ENCODE results near the gene FBXW11. TPM values are rescaled to one million over a fixed set of nuclear protein-coding genes. Genes with fewer than 3 reads are reported as not detected.

The FBXW11 gene
- total and polyA plus RNA-seq, 7 experiments from 2014 or later: 15.0 to 40.7 (median 30.0) TPM

GRCh38 chr5:172045315-172045632 is 38.8 kb upstream of the FBXW11 start:
- Mint-ChIP-seq H3K36me3 (peaks cover 6 to 41% (median 20%) of the 10 kb centered on the region in 5 donors), H3K9me3 (peaks cover 0 to 3% (median 0%) of the 10 kb centered on the region in 11 donors), H3K4me1 (peaks cover 6 to 17% (median 10%) of the 10 kb centered on the region in 7 donors), H3K27me3 (no peaks in the 10 kb centered on the region), H3K27ac (peak overlapping the region in 6 of 9 donors; percentile 36 to 90 (median 66)), H3K4me3 (no peak overlapping the region)
- no peaks in the 10 kb centered on the region for H3K27me3 ChIP-seq (ENCODE audit: control insufficient read depth in 2 of 2, insufficient read depth in 2 of 2, low read length in 2 of 2)
- no peaks in the 10 kb centered on the region for H3K9me3 ChIP-seq (ENCODE audit: control insufficient read depth in 2 of 3, low read length in 3 of 3)
- no peak overlapping the region for H3K27ac ChIP-seq (ENCODE audit: low read depth, low read length)
- H3K4me3 ChIP-seq (ENCODE audit: low read length): no peak overlapping the region
- ChIA-PET CTCF (no interaction called here), POLR2A (interaction anchor here (1.4 kb wide), 1 partner anchor 19 kb away, joined by 3 read pairs; no protein-coding TSS in a partner anchor)
- H3K36me3 ChIP-seq (ENCODE audit: control insufficient read depth in 2 of 3, insufficient read depth in 3 of 3, low read length in 3 of 3): peaks cover 20 to 65% (median 35%) of the 10 kb centered on the region in 3 experiments
- intact Hi-C loops (cut with micrococcal nuclease): no loop called here
- no peaks in the 10 kb centered on the region for H3K4me1 ChIP-seq (ENCODE audit: control insufficient read depth in 2 of 2, insufficient read depth in 2 of 2, low read length in 2 of 2)
- DNase-seq (no peak), ATAC-seq (no peak)

- H3K4me3 ChIP-seq (ENCODE audit: low read length): no peak overlapping the region
- H3K36me3 Mint-ChIP-seq: peaks cover 6 to 39% (median 20%) of the 10 kb centered on the region in 5 donors
These were observed 38.3 kb upstream of the FBXW11 start for GRCh38 chr5:172044631-172045314.

GRCh38 chr5:172043865-172044264 is 37.4 kb upstream of the FBXW11 start:
- no peak overlapping the region for H3K4me3 Mint-ChIP-seq
- ChIA-PET CTCF (no interaction called here), POLR2A (no interaction called here)
- intact Hi-C loops (cut with micrococcal nuclease): loop anchor here in 1 of 2 donors (5.0 kb wide), 1 partner anchor 37 kb away; the partner anchor contains the start of gene FBXW11
- H3K27me3 Mint-ChIP-seq: no peaks in the 10 kb centered on the region
- peaks cover 0 to 20% (median 13%) of the 10 kb centered on the region in 7 donors for H3K4me1 Mint-ChIP-seq
- H3K36me3 Mint-ChIP-seq: peaks cover under 1 to 33% (median 14%) of the 10 kb centered on the region in 5 donors
- peak overlapping the region in 2 of 9 donors; percentile 5 to 24 for H3K27ac Mint-ChIP-seq
- H3K27ac ChIP-seq (ENCODE audit: low read depth, low read length): no peak overlapping the region
- DNase-seq (no peak), ATAC-seq (no peak)
- peaks cover 0 to 7% (median 0%) of the 10 kb centered on the region in 11 donors for H3K9me3 Mint-ChIP-seq
- H3K36me3 ChIP-seq (ENCODE audit: control insufficient read depth in 2 of 3, insufficient read depth in 3 of 3, low read length in 3 of 3): peaks cover 8 to 51% (median 23%) of the 10 kb centered on the region in 3 experiments
- H3K4me3 ChIP-seq (ENCODE audit: low read length): no peak overlapping the region
- H3K27me3 ChIP-seq (ENCODE audit: control insufficient read depth in 2 of 2, insufficient read depth in 2 of 2, low read length in 2 of 2): no peaks in the 10 kb centered on the region
- no peaks in the 10 kb centered on the region for H3K4me1 ChIP-seq (ENCODE audit: control insufficient read depth in 2 of 2, insufficient read depth in 2 of 2, low read length in 2 of 2)
- H3K9me3 ChIP-seq (ENCODE audit: control insufficient read depth in 2 of 3, low read length in 3 of 3): no peaks in the 10 kb centered on the region

More at GRCh38 chr5:172044631-172045314, 38.3 kb upstream of the FBXW11 start:
- peaks cover 15 to 60% (median 30%) of the 10 kb centered on the region in 3 experiments for H3K36me3 ChIP-seq (ENCODE audit: control insufficient read depth in 2 of 3, insufficient read depth in 3 of 3, low read length in 3 of 3)
- H3K27me3 Mint-ChIP-seq: no peaks in the 10 kb centered on the region
- no peak overlapping the region for H3K4me3 Mint-ChIP-seq
- peaks cover 0 to 7% (median 0%) of the 10 kb centered on the region in 11 donors for H3K9me3 Mint-ChIP-seq
- intact Hi-C loops (cut with micrococcal nuclease): loop anchor here in 1 of 2 donors (5.0 kb wide), 1 partner anchor 37 kb away; the partner anchor contains the start of gene FBXW11
- POLR2A ChIA-PET: interaction anchor here (1.4 kb wide), 1 partner anchor 20 kb away, joined by 3 read pairs; no protein-coding TSS in a partner anchor
- DNase-seq: no peak
- no peaks in the 10 kb centered on the region for H3K9me3 ChIP-seq (ENCODE audit: control insufficient read depth in 2 of 3, low read length in 3 of 3)
- peak overlapping the region in 7 of 9 donors; percentile 36 to 90 (median 55) for H3K27ac Mint-ChIP-seq
- no peak for ATAC-seq
- CTCF ChIA-PET: interaction anchor here (0.6 kb wide), 1 partner anchor 133 kb away, joined by 3 read pairs; no protein-coding TSS in a partner anchor
- H3K27me3 ChIP-seq (ENCODE audit: control insufficient read depth in 2 of 2, insufficient read depth in 2 of 2, low read length in 2 of 2): no peaks in the 10 kb centered on the region
- peaks cover 7 to 22% (median 15%) of the 10 kb centered on the region in 7 donors for H3K4me1 Mint-ChIP-seq
- H3K4me1 ChIP-seq (ENCODE audit: control insufficient read depth in 2 of 2, insufficient read depth in 2 of 2, low read length in 2 of 2): no peaks in the 10 kb centered on the region
- H3K27ac ChIP-seq (ENCODE audit: low read depth, low read length): no peak overlapping the region

GRCh38 chr5:172042183-172042582 is 35.7 kb upstream of the FBXW11 start:
- DNase-seq (no peak), ATAC-seq (no peak)
- Histone ChIP-seq H3K4me3 (ENCODE audit: low read length) (no peak overlapping the region), H3K4me1 (ENCODE audit: control insufficient read depth in 2 of 2, insufficient read depth in 2 of 2, low read length in 2 of 2) (no peaks in the 10 kb centered on the region), H3K27me3 (ENCODE audit: control insufficient read depth in 2 of 2, insufficient read depth in 2 of 2, low read length in 2 of 2) (no peaks in the 10 kb centered on the region), H3K9me3 (ENCODE audit: control insufficient read depth in 2 of 3, low read length in 3 of 3) (no peaks in the 10 kb centered on the region), H3K36me3 (ENCODE audit: control insufficient read depth in 2 of 3, insufficient read depth in 3 of 3, low read length in 3 of 3) (peaks cover 7 to 34% (median 15%) of the 10 kb centered on the region in 3 experiments), H3K27ac (ENCODE audit: low read depth, low read length) (no peak overlapping the region)
- Mint-ChIP-seq H3K27me3 (no peaks in the 10 kb centered on the region), H3K36me3 (peaks cover 0 to 34% (median 17%) of the 10 kb centered on the region in 5 donors), H3K4me1 (peaks cover 0 to 13% (median 9%) of the 10 kb centered on the region in 7 donors), H3K4me3 (no peak overlapping the region), H3K27ac (peak overlapping the region in 7 of 9 donors; percentile 1 to 84 (median 58)), H3K9me3 (peaks cover 0 to 10% (median 0%) of the 10 kb centered on the region in 11 donors)
- ChIA-PET POLR2A (interaction anchor here (0.7 kb wide), 2 partner anchors 9 to 36 kb away, joined by 3 read pairs; partner anchors contain the start of gene FBXW11), CTCF (interaction anchor here (0.6 to 1.2 kb wide), 4 partner anchors 11 to 1384 kb away, joined by 3 to 5 read pairs (median 4); no protein-coding TSS in a partner anchor)
- intact Hi-C loops (cut with micrococcal nuclease): loop anchor here (1.0 to 5.0 kb wide), 2 partner anchors 24 to 35 kb away; partner anchors contain the start of gene FBXW11 (in 1 of the 2)

GRCh38 chr5:172038167-172038566 is 31.7 kb upstream of the FBXW11 start:
- Histone ChIP-seq H3K36me3 (ENCODE audit: control insufficient read depth in 2 of 3, insufficient read depth in 3 of 3, low read length in 3 of 3) (no peaks in the 10 kb centered on the region), H3K4me3 (ENCODE audit: low read length) (no peak overlapping the region), H3K9me3 (ENCODE audit: control insufficient read depth in 2 of 3, low read length in 3 of 3) (no peaks in the 10 kb centered on the region), H3K27me3 (ENCODE audit: control insufficient read depth in 2 of 2, insufficient read depth in 2 of 2, low read length in 2 of 2) (no peaks in the 10 kb centered on the region), H3K27ac (ENCODE audit: low read depth, low read length) (no peak overlapping the region), H3K4me1 (ENCODE audit: control insufficient read depth in 2 of 2, insufficient read depth in 2 of 2, low read length in 2 of 2) (no peaks in the 10 kb centered on the region)
- H3K9me3 Mint-ChIP-seq: peaks cover 0 to 10% (median 0%) of the 10 kb centered on the region in 11 donors
- DNase-seq: no peak
- ChIA-PET CTCF (interaction anchor here (0.6 to 0.7 kb wide), 2 partner anchors 136 to 1405 kb away, joined by 3 read pairs; no protein-coding TSS in a partner anchor), POLR2A (no interaction called here)
- ATAC-seq: no peak
- H3K27ac Mint-ChIP-seq: peak overlapping the region in 2 of 9 donors; percentile 19 to 57
- H3K4me1 Mint-ChIP-seq: peaks cover 0 to 19% (median 12%) of the 10 kb centered on the region in 7 donors
- H3K27me3 Mint-ChIP-seq: no peaks in the 10 kb centered on the region
- H3K4me3 Mint-ChIP-seq: no peak overlapping the region
- intact Hi-C loops (cut with micrococcal nuclease): no loop called here
- peaks cover 0 to 17% (median 10%) of the 10 kb centered on the region in 5 donors for H3K36me3 Mint-ChIP-seq

- ChIA-PET POLR2A (interaction anchor here (0.5 kb wide), 1 partner anchor 119 kb away, joined by 3 read pairs; no protein-coding TSS in a partner anchor), CTCF (no interaction called here)
- H3K9me3 ChIP-seq (ENCODE audit: control insufficient read depth in 2 of 3, low read length in 3 of 3): no peaks in the 10 kb centered on the region
- H3K4me3 ChIP-seq (ENCODE audit: low read length): no peak overlapping the region
- no peaks in the 10 kb centered on the region for H3K27me3 Mint-ChIP-seq
- H3K27me3 ChIP-seq (ENCODE audit: control insufficient read depth in 2 of 2, insufficient read depth in 2 of 2, low read length in 2 of 2): no peaks in the 10 kb centered on the region
- H3K4me1 Mint-ChIP-seq: peaks cover 0 to 16% (median 9%) of the 10 kb centered on the region in 7 donors
- intact Hi-C loops (cut with micrococcal nuclease): no loop called here
- peaks cover 2 to 20% (median 11%) of the 10 kb centered on the region in 11 donors for H3K9me3 Mint-ChIP-seq
- peaks cover 9 to 43% (median 38%) of the 10 kb centered on the region in 5 donors for H3K36me3 Mint-ChIP-seq
- no peak overlapping the region for H3K27ac ChIP-seq (ENCODE audit: low read depth, low read length)
- no peak overlapping the region for H3K27ac Mint-ChIP-seq
- H3K4me1 ChIP-seq (ENCODE audit: control insufficient read depth in 2 of 2, insufficient read depth in 2 of 2, low read length in 2 of 2): no peaks in the 10 kb centered on the region
- H3K4me3 Mint-ChIP-seq: peak overlapping the region in 1 of 10 donors; percentile 20
- ATAC-seq (peak; percentile 27), DNase-seq (no peak)
- no peaks in the 10 kb centered on the region for H3K36me3 ChIP-seq (ENCODE audit: control insufficient read depth in 2 of 3, insufficient read depth in 3 of 3, low read length in 3 of 3)
These were observed 28.6 kb upstream of the FBXW11 start for GRCh38 chr5:172035049-172035448.

Data from naive thymus-derived CD4-positive, alpha-beta T cell (primary cell).